ENCODE measurements around the gene WFDC12.

WFDC12 gene

DNA sequence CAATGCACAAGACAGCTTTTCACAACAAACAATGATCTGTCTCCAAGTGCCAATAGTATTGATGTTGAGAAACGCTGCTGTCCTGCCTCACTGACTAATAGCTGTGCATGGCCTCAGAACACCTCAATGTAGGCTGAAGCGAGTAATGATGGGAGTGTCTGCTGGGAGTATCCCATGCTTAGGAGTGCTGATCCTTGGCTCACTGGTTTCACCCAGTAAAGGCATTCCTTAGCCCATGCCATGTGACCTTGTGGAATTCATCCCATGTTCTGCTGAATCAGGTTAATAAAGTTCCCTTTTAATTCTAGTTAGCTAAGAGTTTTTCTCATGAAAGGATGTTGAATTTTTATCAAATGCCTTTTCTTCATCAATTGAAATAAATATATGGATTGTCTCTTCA, 3.8 kb upstream of the WFDC12 start:
- H3K4ac ChIP-seq (ENCODE audit: low read depth, low read length) = no peak overlapping the region
- H2AFZ ChIP-seq (ENCODE audit: insufficient read depth, low read length, poor library complexity) = no peak overlapping the region
- no peak overlapping the region for H3K4me2 ChIP-seq (ENCODE audit: low read length)
- H2BK12ac ChIP-seq (ENCODE audit: low read length) = no peak overlapping the region
- H3K79me1 ChIP-seq (ENCODE audit: low read length) = no peaks in the 10 kb centered on the region
- no peak overlapping the region for H3K14ac ChIP-seq (ENCODE audit: low read length)
- no peak overlapping the region for H3K18ac ChIP-seq (ENCODE audit: low read length)
- DNase-seq = peak in 1 of 2 donors; percentile 42
- H2AK5ac ChIP-seq (ENCODE audit: low read length) = no peak overlapping the region
- no peak overlapping the region for H4K8ac ChIP-seq (ENCODE audit: low read depth, low read length)
- no peak overlapping the region for H3K27ac ChIP-seq (ENCODE audit: low read depth, low read length)
- no peak overlapping the region for H4K91ac ChIP-seq (ENCODE audit: low read depth, low read length)
- H3K4me1 ChIP-seq (ENCODE audit: control insufficient read depth in 1 of 2, insufficient read depth in 2 of 2, low read length in 2 of 2) = no peaks in the 10 kb centered on the region
- H3K36me3 ChIP-seq (ENCODE audit: control insufficient read depth in 1 of 2, insufficient read depth in 2 of 2, low read length in 2 of 2) = no peaks in the 10 kb centered on the region
- H2BK120ac ChIP-seq (ENCODE audit: insufficient read depth, low read length, poor library complexity) = no peak overlapping the region
- no peak overlapping the region for H3K23ac ChIP-seq (ENCODE audit: low read length)
- no CpG with 5 or more reads among the region's 2 CpGs for WGBS (ENCODE audit: extremely low coverage, insufficient coverage, insufficient read length)
- H3K27me3 ChIP-seq (ENCODE audit: insufficient read depth, low read length) = no peaks in the 10 kb centered on the region
- no peaks in the 10 kb centered on the region for H3K79me2 ChIP-seq (ENCODE audit: control insufficient read depth, insufficient read depth, low read length, poor library complexity)
- H2BK5ac ChIP-seq (ENCODE audit: low read depth, low read length, poor library complexity) = no peak overlapping the region
- no peak overlapping the region for H4K12ac ChIP-seq (ENCODE audit: low read depth, low read length)
- no peaks in the 10 kb centered on the region for H3K9me3 ChIP-seq (ENCODE audit: insufficient read depth, low read depth, low read length)
- H3K9ac ChIP-seq (ENCODE audit: low read length) = peak overlapping the region; percentile 5
- no peak overlapping the region for H3K4me3 ChIP-seq (ENCODE audit: low read depth, low read length)

DNA sequence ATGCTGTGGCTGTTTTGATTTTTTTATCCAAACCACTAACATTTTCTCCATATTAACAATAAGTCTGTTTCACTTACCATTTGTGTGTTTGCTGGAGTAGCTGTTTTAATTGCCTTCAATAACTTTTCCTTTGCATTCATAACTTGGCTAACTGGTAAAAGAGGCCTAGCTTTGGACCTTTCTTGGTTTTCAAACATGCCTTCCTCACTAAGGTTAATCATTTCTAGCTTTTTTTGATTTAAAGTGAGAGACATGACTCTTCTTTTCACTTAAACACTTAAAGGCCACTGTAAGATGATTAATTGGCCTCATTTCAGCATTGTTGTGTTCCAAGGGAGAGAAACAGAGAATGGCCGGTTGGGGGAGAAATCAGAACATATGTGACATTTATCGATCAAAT, 2.9 kb downstream of the WFDC12 start:
- Histone ChIP-seq H2BK5ac (ENCODE audit: low read depth, low read length, poor library complexity) (no peak overlapping the region), H3K4me2 (ENCODE audit: low read length) (no peak overlapping the region), H4K91ac (ENCODE audit: low read depth, low read length) (no peak overlapping the region), H3K36me3 (ENCODE audit: control insufficient read depth in 1 of 2, insufficient read depth in 2 of 2, low read length in 2 of 2) (no peaks in the 10 kb centered on the region), H2AFZ (ENCODE audit: insufficient read depth, low read length, poor library complexity) (no peak overlapping the region), H3K4ac (ENCODE audit: low read depth, low read length) (no peak overlapping the region), H2AK5ac (ENCODE audit: low read length) (no peak overlapping the region), H3K14ac (ENCODE audit: low read length) (no peak overlapping the region), H3K79me1 (ENCODE audit: low read length) (no peaks in the 10 kb centered on the region), H3K27me3 (ENCODE audit: insufficient read depth, low read length) (no peaks in the 10 kb centered on the region), H2BK12ac (ENCODE audit: low read length) (no peak overlapping the region), H3K9me3 (ENCODE audit: insufficient read depth, low read depth, low read length) (no peaks in the 10 kb centered on the region), H4K8ac (ENCODE audit: low read depth, low read length) (no peak overlapping the region), H3K18ac (ENCODE audit: low read length) (no peak overlapping the region), H3K9ac (ENCODE audit: low read length) (no peak overlapping the region), H3K27ac (ENCODE audit: low read depth, low read length) (no peak overlapping the region), H3K4me3 (ENCODE audit: low read depth, low read length) (no peak overlapping the region), H3K23ac (ENCODE audit: low read length) (no peak overlapping the region), H2BK120ac (ENCODE audit: insufficient read depth, low read length, poor library complexity) (no peak overlapping the region), H3K79me2 (ENCODE audit: control insufficient read depth, insufficient read depth, low read length, poor library complexity) (no peaks in the 10 kb centered on the region), H4K12ac (ENCODE audit: low read depth, low read length) (no peak overlapping the region), H3K4me1 (ENCODE audit: control insufficient read depth in 1 of 2, insufficient read depth in 2 of 2, low read length in 2 of 2) (no peaks in the 10 kb centered on the region)
- WGBS (ENCODE audit: extremely low coverage, insufficient coverage, insufficient read length) = no CpG with 5 or more reads among the region's 2 CpGs
- no peak for DNase-seq

DNA sequence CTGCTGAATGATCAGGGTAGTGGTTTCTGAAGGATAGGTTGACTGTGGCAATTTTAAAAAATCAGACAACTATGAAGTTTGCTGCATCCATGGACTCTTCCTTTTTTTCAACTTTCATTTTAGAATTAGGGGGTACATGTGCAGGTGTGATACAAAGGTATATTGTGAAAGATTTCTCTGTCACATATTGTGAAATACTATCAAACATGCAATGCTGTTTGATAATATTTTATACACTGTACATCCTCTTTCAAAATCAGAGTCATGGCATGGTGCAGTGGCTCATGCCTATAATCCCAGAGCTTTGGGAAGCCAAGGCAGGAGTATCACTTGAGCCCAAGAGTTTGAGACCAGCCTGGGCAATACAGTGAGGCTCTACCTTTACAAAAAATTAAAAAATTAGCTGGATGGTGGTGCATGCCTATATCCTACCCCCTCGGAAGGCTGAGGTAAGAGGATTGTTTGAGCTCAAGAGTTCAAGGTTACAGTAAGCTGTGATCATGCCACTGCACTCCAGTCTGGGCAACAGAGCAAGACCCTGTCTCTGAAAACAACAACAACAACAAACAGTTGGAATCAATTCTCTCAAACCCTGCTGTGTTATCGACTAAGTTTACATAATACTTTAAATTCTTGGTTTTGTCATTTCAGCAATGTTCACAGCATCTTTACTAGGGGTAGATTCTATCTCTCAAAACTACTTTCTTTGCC, 4.6 kb downstream of the WFDC12 start:
- no peak overlapping the region for H2AK5ac ChIP-seq (ENCODE audit: low read length)
- H3K27ac ChIP-seq (ENCODE audit: low read depth, low read length) = no peak overlapping the region
- H4K12ac ChIP-seq (ENCODE audit: low read depth, low read length) = no peak overlapping the region
- H3K4ac ChIP-seq (ENCODE audit: low read depth, low read length) = no peak overlapping the region
- H2BK120ac ChIP-seq (ENCODE audit: insufficient read depth, low read length, poor library complexity) = no peak overlapping the region
- WGBS (ENCODE audit: extremely low coverage, insufficient coverage, insufficient read length) = no CpG with 5 or more reads among the region's 2 CpGs
- H3K9me3 ChIP-seq (ENCODE audit: insufficient read depth, low read depth, low read length) = no peaks in the 10 kb centered on the region
- no peaks in the 10 kb centered on the region for H3K79me2 ChIP-seq (ENCODE audit: control insufficient read depth, insufficient read depth, low read length, poor library complexity)
- no peak overlapping the region for H3K4me2 ChIP-seq (ENCODE audit: low read length)
- no peak overlapping the region for H2BK5ac ChIP-seq (ENCODE audit: low read depth, low read length, poor library complexity)
- no peak overlapping the region for H2AFZ ChIP-seq (ENCODE audit: insufficient read depth, low read length, poor library complexity)
- no peak overlapping the region for H3K18ac ChIP-seq (ENCODE audit: low read length)
- no peak overlapping the region for H3K23ac ChIP-seq (ENCODE audit: low read length)
- H2BK12ac ChIP-seq (ENCODE audit: low read length) = no peak overlapping the region
- no peak overlapping the region for H4K8ac ChIP-seq (ENCODE audit: low read depth, low read length)
- H3K36me3 ChIP-seq (ENCODE audit: control insufficient read depth in 1 of 2, insufficient read depth in 2 of 2, low read length in 2 of 2) = no peaks in the 10 kb centered on the region
- no peaks in the 10 kb centered on the region for H3K4me1 ChIP-seq (ENCODE audit: control insufficient read depth in 1 of 2, insufficient read depth in 2 of 2, low read length in 2 of 2)
- H3K79me1 ChIP-seq (ENCODE audit: low read length) = no peaks in the 10 kb centered on the region
- H3K4me3 ChIP-seq (ENCODE audit: low read depth, low read length) = no peak overlapping the region
- H3K14ac ChIP-seq (ENCODE audit: low read length) = no peak overlapping the region
- no peaks in the 10 kb centered on the region for H3K27me3 ChIP-seq (ENCODE audit: insufficient read depth, low read length)
- H4K91ac ChIP-seq (ENCODE audit: low read depth, low read length) = no peak overlapping the region
- DNase-seq = no peak
- no peak overlapping the region for H3K9ac ChIP-seq (ENCODE audit: low read length)

DNA sequence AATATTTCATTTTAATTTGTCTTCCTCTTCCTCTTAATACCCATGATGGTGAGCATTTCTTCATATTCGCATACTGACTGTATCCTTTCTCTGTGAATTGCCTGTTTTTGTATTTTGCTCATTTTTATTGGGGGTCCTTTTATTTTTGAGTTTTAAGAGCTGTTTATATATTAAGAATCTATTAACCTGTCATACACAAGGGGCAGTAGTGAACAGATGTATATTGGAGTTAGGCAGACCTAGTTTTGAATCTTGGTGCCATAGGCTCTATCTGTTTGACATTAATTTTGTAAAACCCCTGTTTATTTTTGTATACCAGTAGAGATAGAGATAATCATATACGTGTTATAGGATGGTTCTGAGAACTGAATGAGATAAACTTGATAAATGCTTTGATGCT, 6.2 kb downstream of the WFDC12 start:
- Histone ChIP-seq H4K8ac (ENCODE audit: low read depth, low read length) (no peak overlapping the region), H3K4me3 (ENCODE audit: low read depth, low read length) (no peak overlapping the region)

More for the DNA sequence above, 6.2 kb downstream of the WFDC12 start:
- Histone ChIP-seq H3K9me3 (ENCODE audit: insufficient read depth, low read depth, low read length) (no peaks in the 10 kb centered on the region), H2AK5ac (ENCODE audit: low read length) (no peak overlapping the region), H3K79me2 (ENCODE audit: control insufficient read depth, insufficient read depth, low read length, poor library complexity) (no peaks in the 10 kb centered on the region), H3K27me3 (ENCODE audit: insufficient read depth, low read length) (no peaks in the 10 kb centered on the region), H4K12ac (ENCODE audit: low read depth, low read length) (no peak overlapping the region), H3K27ac (ENCODE audit: low read depth, low read length) (no peak overlapping the region), H2AFZ (ENCODE audit: insufficient read depth, low read length, poor library complexity) (no peak overlapping the region), H3K79me1 (ENCODE audit: low read length) (no peaks in the 10 kb centered on the region), H3K36me3 (ENCODE audit: control insufficient read depth in 1 of 2, insufficient read depth in 2 of 2, low read length in 2 of 2) (no peaks in the 10 kb centered on the region), H3K4me1 (ENCODE audit: control insufficient read depth in 1 of 2, insufficient read depth in 2 of 2, low read length in 2 of 2) (no peaks in the 10 kb centered on the region), H3K23ac (ENCODE audit: low read length) (no peak overlapping the region), H4K91ac (ENCODE audit: low read depth, low read length) (no peak overlapping the region), H3K4ac (ENCODE audit: low read depth, low read length) (no peak overlapping the region), H3K4me2 (ENCODE audit: low read length) (no peak overlapping the region), H3K9ac (ENCODE audit: low read length) (no peak overlapping the region), H2BK12ac (ENCODE audit: low read length) (no peak overlapping the region), H2BK120ac (ENCODE audit: insufficient read depth, low read length, poor library complexity) (no peak overlapping the region), H3K14ac (ENCODE audit: low read length) (no peak overlapping the region), H2BK5ac (ENCODE audit: low read depth, low read length, poor library complexity) (no peak overlapping the region), H3K18ac (ENCODE audit: low read length) (no peak overlapping the region)
- no CpG with 5 or more reads among the region's 2 CpGs for WGBS (ENCODE audit: extremely low coverage, insufficient coverage, insufficient read length)
- no peak for DNase-seq
